GM23338 (cell line): ENCODE results near the gene JAKMIP1. TPM values are rescaled to one million over a fixed set of nuclear protein-coding genes. Genes with fewer than 3 reads are reported as not detected.

Experiments used
- ATAC-seq: fragments of 200-7000 bp; cut with Tn5 transposase; 3 replicates; pipeline ENCODE4 v1.9.1; 2020
- DNase-seq: peaks from one replicate; pipeline ENCODE4 v3.0.0-alpha.2; 2015; ENCODE audit warnings: low spot score
- H2AFZ ChIP-seq: fragments of 200-600 bp; sonication (generic); 2 replicates; pipeline ENCODE4 v1.8.0; 2016; ENCODE audit warnings: antibody characterized with exemption, mild to moderate bottlenecking, moderate library complexity
- H3F3A ChIP-seq: fragments of 200-600 bp; sonication (generic); replicated peaks from 2 replicates; pipeline ENCODE4 v1.8.0; 2017; ENCODE audit warnings: antibody characterized with exemption, mixed run types, low read depth
- H3K27ac ChIP-seq: fragments of 200-600 bp; sonication (generic); 2 replicates; pipeline ENCODE4 v1.6.1; 2016; ENCODE audit warnings: low read depth
- H3K27me3 ChIP-seq: fragments of 200-600 bp; sonication (generic); 2 replicates; pipeline ENCODE4 v1.8.0; 2016; ENCODE audit warnings: mild to moderate bottlenecking, mixed run types, moderate library complexity; ENCODE audit not compliant: insufficient read depth
- H3K36me3 ChIP-seq: fragments of 200-600 bp; sonication (generic); 2 replicates; pipeline ENCODE4 v1.8.0; 2016; ENCODE audit warnings: mild to moderate bottlenecking; ENCODE audit not compliant: insufficient read depth
- H3K4me1 ChIP-seq: fragments of 200-600 bp; sonication (generic); 2 replicates; pipeline ENCODE4 v1.8.0; 2016; ENCODE audit warnings: mild to moderate bottlenecking, moderate library complexity; ENCODE audit not compliant: insufficient read depth
- H3K4me2 ChIP-seq: fragments of 200-600 bp; sonication (generic); 2 replicates; pipeline ENCODE4 v1.7.1; 2017; ENCODE audit warnings: mixed run types
- H3K4me3 ChIP-seq: fragments of 200-600 bp; sonication (generic); 2 replicates; pipeline ENCODE4 v1.6.1; 2016; ENCODE audit warnings: mixed run types
- H3K79me2 ChIP-seq: fragments of 200-600 bp; sonication (generic); replicated peaks from 2 replicates; pipeline ENCODE4 v1.8.0; 2017; ENCODE audit warnings: mild to moderate bottlenecking; ENCODE audit not compliant: insufficient read depth
- H3K9me2 ChIP-seq: fragments of 200-600 bp; sonication (generic); 2 replicates; pipeline ENCODE4 v1.8.0; 2017; ENCODE audit not compliant: insufficient read depth
- H4K20me1 ChIP-seq: fragments of 200-600 bp; sonication (generic); replicated peaks from 2 replicates; pipeline ENCODE4 v1.8.0; 2017; ENCODE audit warnings: mild to moderate bottlenecking; ENCODE audit not compliant: insufficient read depth
- H3K27ac Mint-ChIP-seq: 2 replicates; pipeline ENCODE4 v1.8.0; 2020; ENCODE audit warnings: inconsistent platforms, mild to moderate bottlenecking, moderate library complexity, mixed read lengths
- H3K27me3 Mint-ChIP-seq: 3 replicates; pipeline ENCODE4 v1.8.0; 2022; ENCODE audit warnings: low read depth, mild to moderate bottlenecking, moderate library complexity, mixed read lengths, inconsistent platforms; ENCODE audit not compliant: insufficient read depth, poor library complexity
- H3K36me3 Mint-ChIP-seq: 3 replicates; pipeline ENCODE4 v1.8.0; 2021; ENCODE audit warnings: low read depth, mild to moderate bottlenecking, inconsistent platforms, moderate library complexity, mixed read lengths
- H3K4me1 Mint-ChIP-seq: 3 replicates; pipeline ENCODE4 v1.8.0; 2020; ENCODE audit warnings: mild to moderate bottlenecking, inconsistent platforms, mixed read lengths
- H3K4me3 Mint-ChIP-seq: 3 replicates; pipeline ENCODE4 v1.8.0; 2021; ENCODE audit warnings: moderate library complexity, mild to moderate bottlenecking, inconsistent platforms, mixed read lengths
- H3K9me3 Mint-ChIP-seq: 3 replicates; pipeline ENCODE4 v1.8.0; 2020; ENCODE audit warnings: moderate library complexity, mild to moderate bottlenecking, inconsistent platforms, mixed read lengths
- CREB1 ChIP-seq: fragments of 250-450 bp; sonication (Bioruptor Pico); IDR thresholded peaks from 2 replicates; pipeline ENCODE4 v1.5.0; 2020; ENCODE audit warnings: low read depth, mild to moderate bottlenecking, moderate library complexity
- CTCF ChIP-seq, 2 experiments: fragments of 200-600 bp in 1 of 2; sonication (generic) in 1 of 2; conservative IDR thresholded peaks; 2 replicates each; pipeline versions ENCODE4 v1.5.1 to v1.6.1; 2016 to 2017; ENCODE audit warnings: antibody characterized with exemption in 2 of 2, low read depth in 2 of 2, mild to moderate bottlenecking in 2 of 2, moderate library complexity in 1 of 2
- NANOG ChIP-seq: IDR thresholded peaks from 2 replicates; pipeline ENCODE4 v1.6.1; 2016; ENCODE audit warnings: antibody characterized with exemption, borderline replicate concordance
- STAT1 ChIP-seq: IDR thresholded peaks from one replicate; pipeline ENCODE4 v1.6.1; 2016; ENCODE audit warnings: antibody characterized with exemption; ENCODE audit not compliant: unreplicated experiment
- ZNF462 ChIP-seq: fragments of 250-450 bp; sonication (Bioruptor Pico); IDR thresholded peaks from 2 replicates; pipeline ENCODE4 v1.5.0; 2020; ENCODE audit warnings: mild to moderate bottlenecking, moderate library complexity
- polyA plus RNA-seq: library from polyadenylated mRNA; unstranded; fragments of >200 nt; fragmentation: Nextera tagmentation; extraction: Ambion mirVana; gene quantifications from 2 replicates; pipeline ENCODE4 v1.2.1, GENCODE V29; 2016
- total RNA-seq: library from RNA; depleted of rRNA; stranded (reverse); fragments of >200 nt; shearing (Covaris generic); gene quantifications from 2 replicates; pipeline ENCODE4 v1.2.3, GENCODE V29; 2014

Gene JAKMIP1
- total and polyA plus RNA-seq, 2 experiments from 2014 or later: 4.6 to 5.1 TPM

GRCh38 chr4:6022607-6023288 is 177.6 kb downstream of the JAKMIP1 start (continued):
- no peak for TF ChIP-seq ZNF462 (CRISPR knock-in tag)

DNA sequence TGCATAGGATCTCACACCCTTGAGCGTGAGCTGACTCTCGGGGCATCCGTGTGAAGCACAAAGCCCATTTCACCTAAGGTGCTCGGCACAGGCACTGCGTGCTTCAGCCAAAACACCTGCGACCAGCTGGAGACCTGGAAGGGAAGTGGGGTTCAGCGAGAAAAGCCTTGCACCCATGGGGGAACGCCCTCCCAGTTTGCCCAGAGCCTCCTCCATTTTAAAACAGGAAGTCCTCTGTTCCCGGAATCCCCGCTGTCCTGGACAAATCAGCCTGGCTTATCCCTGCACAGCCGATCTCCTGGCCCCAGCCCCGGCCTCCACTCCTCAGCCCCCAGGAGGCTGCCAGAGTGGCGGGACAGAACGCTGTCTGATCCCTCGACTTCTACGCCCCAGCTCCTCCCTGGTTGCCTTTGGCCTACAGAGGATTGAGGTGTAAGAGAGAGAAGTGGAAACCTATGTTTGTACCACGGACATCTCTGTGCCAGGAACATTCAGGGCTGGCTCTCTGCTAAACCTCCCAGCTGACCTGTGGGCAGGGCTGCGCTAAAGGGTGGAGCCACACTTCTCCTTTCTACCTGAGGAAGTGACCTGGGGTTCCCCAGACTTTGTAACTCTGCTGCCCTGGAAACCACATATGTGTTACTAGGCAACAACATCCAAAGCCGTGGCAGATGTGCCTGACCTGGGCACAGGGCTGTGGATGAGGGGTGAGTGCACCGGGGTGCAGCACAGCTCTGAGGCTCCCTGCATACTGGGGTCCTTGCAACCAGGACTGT is 178.3 kb downstream of the JAKMIP1 start:
- H3K27ac Mint-ChIP-seq: no peak overlapping the region
- H2AFZ ChIP-seq: no peak overlapping the region
- TF ChIP-seq ZNF462 (CRISPR knock-in tag) (no peak), STAT1 (no peak), CREB1 (no peak), CTCF (conservative IDR thresholded peaks at IDR 0.05; ENCODE audit: low read depth in 2 of 2) (no peak), NANOG (no peak)

More for the DNA sequence above, 178.3 kb downstream of the JAKMIP1 start:
- Histone ChIP-seq H3K4me3 (no peak overlapping the region), H3F3A (0 out of 2 replicates have a peak, but pooled peaks cover 4% of the 10 kb centered on the region), H3K9me2 (no peaks in the 10 kb centered on the region), H3K27ac (no peak overlapping the region), H3K79me2 (no peaks in the 10 kb centered on the region), H3K36me3 (no peaks in the 10 kb centered on the region), H3K4me2 (no peak overlapping the region), H4K20me1 (no peaks in the 10 kb centered on the region), H3K27me3 (no peaks in the 10 kb centered on the region), H3K4me1 (no peaks in the 10 kb centered on the region)
- Mint-ChIP-seq H3K9me3 (no peaks in the 10 kb centered on the region), H3K36me3 (no peaks in the 10 kb centered on the region; the same call in 2 of the 3 replicates), H3K27me3 (peaks cover 4% of the 10 kb centered on the region), H3K4me3 (no peak overlapping the region), H3K4me1 (peaks cover 23% of the 10 kb centered on the region)
- DNase-seq (no peak), ATAC-seq (no peak)
